Prostate gland (tissue), 2 donors: ENCODE results near the gene DYNLRB1.

Experiments
- POLR2A ChIP-seq: fragments of 450-650 bp; IDR thresholded peaks from one replicate; pipeline ENCODE4 v1.6.1; 2016; ENCODE audit warnings: antibody characterized with exemption, mild to moderate bottlenecking
- POLR2AphosphoS5 ChIP-seq: sonication (generic); formaldehyde crosslinking; IDR thresholded peaks from one replicate; pipeline ENCODE4 v1.6.1; 2017; ENCODE audit warnings: antibody characterized with exemption
- TF ChIP-seq, protein P1 (sequence below), 4 experiments: fragments of 200-600 bp in 2 of 4; fragments of 450-650 bp in 2 of 4; sonication (generic) in 2 of 4; IDR thresholded peaks; 1 replicate in 3 of 4; 2 replicates in 1 of 4; pipeline ENCODE4 v1.5.1; 2016 to 2019; ENCODE audit warnings: antibody characterized with exemption in 4 of 4, mild to moderate bottlenecking in 2 of 4, moderate library complexity in 2 of 4

DNA sequence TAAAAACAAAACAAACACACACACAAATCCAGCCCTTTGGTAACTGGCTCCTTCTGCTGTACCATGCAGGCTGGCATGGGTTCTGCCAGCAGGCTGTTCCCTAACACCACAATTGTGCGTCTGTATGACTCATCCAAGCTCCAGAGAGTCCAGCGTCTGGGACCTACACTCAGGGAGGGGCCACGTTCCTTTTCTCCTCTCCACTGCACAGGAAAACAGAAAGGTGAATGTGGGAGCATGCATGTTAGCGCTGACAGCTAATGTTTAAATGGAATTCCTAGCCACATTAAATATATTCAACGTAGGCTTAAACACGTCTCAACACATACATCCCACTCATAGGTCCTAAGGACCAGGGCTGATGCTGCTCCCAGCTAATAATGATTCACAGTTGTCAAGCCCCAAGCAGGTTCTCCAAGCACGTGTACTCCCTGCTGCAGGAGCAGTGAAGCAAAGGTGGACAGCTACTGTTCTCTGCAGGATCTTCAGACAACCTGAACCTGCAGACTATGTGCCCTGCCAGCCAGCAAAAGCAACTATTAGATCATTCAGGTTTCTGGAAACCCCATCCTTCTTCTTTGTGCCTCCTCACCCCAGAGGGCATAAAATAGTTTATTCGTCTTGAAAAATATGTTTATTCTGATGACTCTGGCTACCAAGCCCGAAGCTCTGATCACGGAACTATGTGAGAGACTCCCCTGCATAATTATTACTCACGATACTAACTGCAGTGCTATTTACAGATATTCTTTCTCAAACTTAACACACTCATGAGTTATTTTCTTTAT is 63.2 kb downstream of the DYNLRB1 start:
- TF ChIP-seq, protein P1, sequence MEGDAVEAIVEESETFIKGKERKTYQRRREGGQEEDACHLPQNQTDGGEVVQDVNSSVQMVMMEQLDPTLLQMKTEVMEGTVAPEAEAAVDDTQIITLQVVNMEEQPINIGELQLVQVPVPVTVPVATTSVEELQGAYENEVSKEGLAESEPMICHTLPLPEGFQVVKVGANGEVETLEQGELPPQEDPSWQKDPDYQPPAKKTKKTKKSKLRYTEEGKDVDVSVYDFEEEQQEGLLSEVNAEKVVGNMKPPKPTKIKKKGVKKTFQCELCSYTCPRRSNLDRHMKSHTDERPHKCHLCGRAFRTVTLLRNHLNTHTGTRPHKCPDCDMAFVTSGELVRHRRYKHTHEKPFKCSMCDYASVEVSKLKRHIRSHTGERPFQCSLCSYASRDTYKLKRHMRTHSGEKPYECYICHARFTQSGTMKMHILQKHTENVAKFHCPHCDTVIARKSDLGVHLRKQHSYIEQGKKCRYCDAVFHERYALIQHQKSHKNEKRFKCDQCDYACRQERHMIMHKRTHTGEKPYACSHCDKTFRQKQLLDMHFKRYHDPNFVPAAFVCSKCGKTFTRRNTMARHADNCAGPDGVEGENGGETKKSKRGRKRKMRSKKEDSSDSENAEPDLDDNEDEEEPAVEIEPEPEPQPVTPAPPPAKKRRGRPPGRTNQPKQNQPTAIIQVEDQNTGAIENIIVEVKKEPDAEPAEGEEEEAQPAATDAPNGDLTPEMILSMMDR (IDR thresholded peaks at IDR 0.05): peak in 3 of 4 experiments; percentile 51 to 87 (median 86)
- TF ChIP-seq POLR2AphosphoS5 (peak; percentile 69), POLR2A (no peak)
